Psoas muscle (tissue), 8 donors: Measurements from ENCODE around the gene NOTCH4. TPM values are rescaled to one million over a fixed set of nuclear protein-coding genes. Genes with fewer than 3 reads are reported as not detected.

Source experiments
- ATAC-seq, 4 donors: fragments of 200-7000 bp; cut with Tn5 transposase; one replicate each; pipeline ENCODE4 v1.9.1; 2020; ENCODE audit warnings: moderate library complexity in 3 of 4, mild to moderate bottlenecking in 2 of 4
- DNase-seq, 2 donors: peaks; one replicate each; pipeline ENCODE4 v3.0.0-alpha.2; 2020
- H3K27ac ChIP-seq: fragments of 200-600 bp; one replicate; pipeline ENCODE4 v1.8.0; 2022
- H3K27me3 ChIP-seq, 3 donors: fragments of 200-600 bp in 1 of 3; one replicate each; pipeline versions ENCODE4 v1.6.1 to v1.8.0; 2013 to 2022; ENCODE audit warnings: low read length in 2 of 3, mild to moderate bottlenecking in 2 of 3, moderate library complexity in 1 of 3; ENCODE audit not compliant: insufficient read depth in 3 of 3
- H3K36me3 ChIP-seq, 2 donors: fragments of 200-600 bp in 1 of 2; one replicate each; pipeline versions ENCODE4 v1.6.1 to v1.8.0; 2013 to 2022; ENCODE audit warnings: low read depth in 1 of 2, mild to moderate bottlenecking in 1 of 2, moderate library complexity in 1 of 2; ENCODE audit not compliant: insufficient read depth in 1 of 2
- H3K4me1 ChIP-seq: fragments of 200-600 bp; one replicate; pipeline ENCODE4 v1.8.0; 2022
- H3K4me3 ChIP-seq: fragments of 200-600 bp; one replicate; pipeline ENCODE4 v1.8.0; 2022; ENCODE audit warnings: mild to moderate bottlenecking
- H3K9me3 ChIP-seq: fragments of 200-600 bp; one replicate; pipeline ENCODE4 v1.8.0; 2022
- CTCF ChIP-seq: fragments of 200-600 bp; IDR thresholded peaks from one replicate; pipeline ENCODE4 v1.8.0; 2022; ENCODE audit warnings: antibody characterized with exemption
- WGBS, 3 donors: extraction: QIAGEN DNeasy Blood & Tissue Kit; methylation state at CpG; one replicate each; pipeline versions ENCODE4 v1.1.6 to v1.1.7; 2013; 5-methylcytosine and 5-hydroxymethylcytosine counted together
- intact Hi-C, 2 donors: fragments of 100-400 bp; cut with DNase I; formaldehyde crosslinking; loops; one replicate each; pipeline versions ENCODE4 v1.11.0 to v1.14.2; 2022
- polyA plus RNA-seq, 3 donors: library from polyadenylated mRNA; stranded (reverse); fragments of 200-250 nt; gene quantifications; one replicate each; pipeline ENCODE4 v1.2.3, GENCODE V29; 2013
- total RNA-seq, 4 donors: library from RNA; stranded (reverse); fragmentation: NEBNext Ultra II Directional in 2 of 4; extraction: Animal tissue kit (Norgen Biotek cat#: 25700) in 2 of 4; gene quantifications; one replicate each; pipeline versions ENCODE4 v1.2.1 to v1.2.4, GENCODE V29; 2021 to 2023
- donor health status: healthy with polysubstance abuse.
- donor health status: DM: no; HTN: no; CAD: no; lungs with moderate emphysema.
- donor health status: Bipolar disorder and iron deficiency.
- donor health status: healthy.
- donor health status: DM: yes; HTN: yes; CAD: no.
- donor health status: DM: no; HTN: no; CAD: no.
- donor health status: DM: no; HTN: no; CAD: no.
- donor health status: DM: yes; HTN: yes; CAD: no.

The NOTCH4 gene
- total and polyA plus RNA-seq, 7 donors: 9.7 to 19.5 (median 12.6) TPM

- Histone ChIP-seq H3K4me3 (no peak overlapping the region), H3K27me3 (no peaks in the 10 kb centered on the region), H3K4me1 (peaks cover 3% of the 10 kb centered on the region), H3K9me3 (no peaks in the 10 kb centered on the region), H3K36me3 (no peaks in the 10 kb centered on the region), H3K27ac (no peak overlapping the region)
- intact Hi-C loops: no loop called here
- WGBS, 3 donors: 75 to 76% (median 75%) methylated on average over 2 of the region's 2 CpGs
- TF ChIP-seq CTCF: no peak
- no peak for DNase-seq
- no peak for ATAC-seq
Observed at GRCh38 chr6:32239462-32239861, 15.6 kb upstream of the NOTCH4 start.

- no peak overlapping the region for H3K4me3 ChIP-seq
- no peak for DNase-seq
- no peak for ATAC-seq
- H3K36me3 ChIP-seq: no peaks in the 10 kb centered on the region
- H3K4me1 ChIP-seq: no peaks in the 10 kb centered on the region
- intact Hi-C loops: no loop called here
- WGBS, 3 donors: 38 to 56% (median 48%) methylated on average over 4 of the region's 4 CpGs
- TF ChIP-seq CTCF: no peak
- peak overlapping the region; percentile 21 for H3K27ac ChIP-seq
- H3K27me3 ChIP-seq: no peaks in the 10 kb centered on the region
- H3K9me3 ChIP-seq: no peaks in the 10 kb centered on the region
Observed at GRCh38 chr6:32234934-32235333, 11.1 kb upstream of the NOTCH4 start.

- 90 to 93% (median 92%) methylated on average over 7 of the region's 7 CpGs for WGBS, 3 donors
- Histone ChIP-seq H3K4me1 (no peaks in the 10 kb centered on the region), H3K27me3 (no peaks in the 10 kb centered on the region), H3K36me3 (no peaks in the 10 kb centered on the region), H3K4me3 (no peak overlapping the region), H3K27ac (no peak overlapping the region), H3K9me3 (no peaks in the 10 kb centered on the region)
- ATAC-seq: no peak
- DNase-seq: no peak
- intact Hi-C loops: no loop called here
- TF ChIP-seq CTCF: no peak
Observed at GRCh38 chr6:32226434-32226833, 2.6 kb upstream of the NOTCH4 start.

GRCh38 chr6:32224696-32225095 lies 829 bp upstream of the NOTCH4 start:
- H3K27me3 ChIP-seq: peaks cover 0 to 4% (median 0%) of the 10 kb centered on the region in 3 donors
- H3K36me3 ChIP-seq: no peaks in the 10 kb centered on the region
- ATAC-seq (no peak), DNase-seq (no peak)
- WGBS, 3 donors: 77 to 82% (median 78%) methylated on average over 2 of the region's 2 CpGs
- H3K4me1 ChIP-seq: no peaks in the 10 kb centered on the region
- TF ChIP-seq CTCF: no peak
- H3K4me3 ChIP-seq: no peak overlapping the region
- no peaks in the 10 kb centered on the region for H3K9me3 ChIP-seq
- no peak overlapping the region for H3K27ac ChIP-seq
- intact Hi-C loops: no loop called here
